Esophagus muscularis mucosa (tissue), 4 donors: ENCODE measurements around the gene SFRP5.

Experiments
- EP300 ChIP-seq: sonication (generic); formaldehyde crosslinking; IDR thresholded peaks from one replicate; pipeline ENCODE4 v1.6.1; 2017; ENCODE audit warnings: antibody characterized with exemption
- POLR2A ChIP-seq: fragments of 450-650 bp; IDR thresholded peaks from one replicate; pipeline ENCODE4 v1.6.1; 2017; ENCODE audit warnings: antibody characterized with exemption, moderate library complexity, mild to moderate bottlenecking, low read depth
- TF ChIP-seq, protein P1 (sequence below), 3 experiments: fragments of 200-600 bp in 2 of 3; fragments of 450-650 bp in 1 of 3; sonication (generic) in 2 of 3; IDR thresholded peaks; one replicate each; pipeline ENCODE4 v1.5.1; 2017 to 2019; ENCODE audit warnings: antibody characterized with exemption in 3 of 3, mild to moderate bottlenecking in 2 of 3, moderate library complexity in 1 of 3

DNA sequence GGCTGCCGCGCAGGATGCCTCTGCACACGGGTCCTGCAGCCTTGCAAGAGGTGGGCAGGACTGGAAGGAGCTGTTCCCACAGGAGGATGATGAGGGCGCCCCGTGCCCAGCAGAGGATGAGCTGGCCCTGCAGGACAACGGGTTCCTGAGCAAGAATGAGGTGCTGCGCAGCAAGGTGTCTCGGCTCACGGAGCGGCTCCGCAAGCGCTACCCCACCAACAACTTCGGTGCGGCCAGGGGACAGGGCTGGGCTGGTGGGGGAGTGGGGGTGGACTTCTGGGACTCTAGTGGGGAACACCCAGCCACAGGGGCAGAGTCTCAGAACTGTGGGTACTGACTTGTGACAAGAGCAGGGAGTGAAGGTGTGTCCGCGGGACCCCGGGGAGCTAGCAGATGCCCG, 18.8 kb downstream of the SFRP5 start:
- TF ChIP-seq, protein P1, sequence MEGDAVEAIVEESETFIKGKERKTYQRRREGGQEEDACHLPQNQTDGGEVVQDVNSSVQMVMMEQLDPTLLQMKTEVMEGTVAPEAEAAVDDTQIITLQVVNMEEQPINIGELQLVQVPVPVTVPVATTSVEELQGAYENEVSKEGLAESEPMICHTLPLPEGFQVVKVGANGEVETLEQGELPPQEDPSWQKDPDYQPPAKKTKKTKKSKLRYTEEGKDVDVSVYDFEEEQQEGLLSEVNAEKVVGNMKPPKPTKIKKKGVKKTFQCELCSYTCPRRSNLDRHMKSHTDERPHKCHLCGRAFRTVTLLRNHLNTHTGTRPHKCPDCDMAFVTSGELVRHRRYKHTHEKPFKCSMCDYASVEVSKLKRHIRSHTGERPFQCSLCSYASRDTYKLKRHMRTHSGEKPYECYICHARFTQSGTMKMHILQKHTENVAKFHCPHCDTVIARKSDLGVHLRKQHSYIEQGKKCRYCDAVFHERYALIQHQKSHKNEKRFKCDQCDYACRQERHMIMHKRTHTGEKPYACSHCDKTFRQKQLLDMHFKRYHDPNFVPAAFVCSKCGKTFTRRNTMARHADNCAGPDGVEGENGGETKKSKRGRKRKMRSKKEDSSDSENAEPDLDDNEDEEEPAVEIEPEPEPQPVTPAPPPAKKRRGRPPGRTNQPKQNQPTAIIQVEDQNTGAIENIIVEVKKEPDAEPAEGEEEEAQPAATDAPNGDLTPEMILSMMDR (IDR thresholded peaks at IDR 0.05): no peak
- TF ChIP-seq POLR2A (no peak), EP300 (no peak)
